GM10248 (cell line): Measurements from ENCODE around the gene UCN2.

Experiments
- CTCF ChIA-PET: fragments of 300-600 bp; sonication (Branson Sonifier 250); formaldehyde crosslinking; extraction: SDS; loops from one replicate; lab custom pipeline; 2021; ENCODE audit warnings: antibody characterized with exemption; lab: Yijun Ruan, JAX
- POLR2A ChIA-PET: fragments of 350-650 bp; sonication (Branson Sonifier 250); formaldehyde crosslinking; extraction: SDS; loops from one replicate; lab custom pipeline; 2020; ENCODE audit warnings: antibody characterized with exemption; lab: Yijun Ruan, JAX
- DNase-seq: peaks from one replicate; pipeline ENCODE4 v3.0.0; 2012; ENCODE audit errors: extremely low spot score
- CTCF ChIP-seq: IDR thresholded peaks from 2 replicates; pipeline ENCODE4 v1.5.1; 2012; ENCODE audit warnings: mild to moderate bottlenecking, low read depth; ENCODE audit errors: extremely low read depth, missing control alignments, control extremely low read depth

The UCN2 gene

GRCh38 chr3:48561045-48561736 lies 2.4 kb downstream of the UCN2 start:
- CTCF ChIA-PET, result interaction anchor here (1.3 to 3.5 kb wide), 3 partner anchors 13 to 326 kb away, joined by 3 to 34 read pairs (median 8); partner anchors contain the start of gene SLC26A6
- peak; percentile 75 for DNase-seq
- POLR2A ChIA-PET, result no interaction called here
- TF ChIP-seq CTCF, result peak; percentile 32

GRCh38 chr3:48560648-48561018 lies 2.9 kb downstream of the UCN2 start:
- ChIA-PET POLR2A (no interaction called here), CTCF (interaction anchor here (1.3 to 3.5 kb wide), 4 partner anchors 12 to 327 kb away, joined by 3 to 34 read pairs (median 18); partner anchors contain the start of gene SLC26A6)
- DNase-seq, result no peak
- TF ChIP-seq CTCF, result no peak

GRCh38 chr3:48558493-48559134 lies 5.0 kb downstream of the UCN2 start:
- no peak for DNase-seq
- ChIA-PET POLR2A (interaction anchor here (2.1 kb wide), 1 partner anchor 112 kb away, joined by 5 read pairs; the partner anchor contains the start of gene ATRIP), CTCF (interaction anchor here (0.7 to 3.5 kb wide), 25 partner anchors 8 to 306 kb away, joined by 3 to 34 read pairs (median 5); partner anchors contain the start of genes ATRIP, NCKIPSD and SLC26A6)
- no peak for TF ChIP-seq CTCF

- TF ChIP-seq CTCF, result no peak
- DNase-seq, result peak; percentile 99
- POLR2A ChIA-PET, result interaction anchor here (0.6 to 2.1 kb wide), 2 partner anchors 66 to 110 kb away, joined by 5 read pairs; partner anchors contain the start of gene ATRIP
- CTCF ChIA-PET, result interaction anchor here (0.7 to 3.1 kb wide), 17 partner anchors 9 to 316 kb away, joined by 3 to 29 read pairs (median 6); partner anchors contain the start of genes ATRIP, NCKIPSD, SLC26A6 and ZNF589
Observed at GRCh38 chr3:48556796-48557626, 6.6 kb downstream of the UCN2 start, which contains the start of gene PFKFB4. Gene PFKFB4, minus strand, starts transcription at chr3:48556803. Its CDS starts 26 bp downstream, at chr3:48556777.

- TF ChIP-seq CTCF, result no peak
- DNase-seq, result no peak
- ChIA-PET CTCF (interaction anchor here (0.7 to 3.1 kb wide), 14 partner anchors 8 to 315 kb away, joined by 3 to 29 read pairs (median 5); partner anchors contain the start of genes ATRIP and ZNF589), POLR2A (interaction anchor here (2.1 kb wide), 1 partner anchor 109 kb away, joined by 5 read pairs; the partner anchor contains the start of gene ATRIP)
Observed at GRCh38 chr3:48555949-48556795, 7.4 kb downstream of the UCN2 start.
